Measurements from ENCODE around the gene FN1.

DNA sequence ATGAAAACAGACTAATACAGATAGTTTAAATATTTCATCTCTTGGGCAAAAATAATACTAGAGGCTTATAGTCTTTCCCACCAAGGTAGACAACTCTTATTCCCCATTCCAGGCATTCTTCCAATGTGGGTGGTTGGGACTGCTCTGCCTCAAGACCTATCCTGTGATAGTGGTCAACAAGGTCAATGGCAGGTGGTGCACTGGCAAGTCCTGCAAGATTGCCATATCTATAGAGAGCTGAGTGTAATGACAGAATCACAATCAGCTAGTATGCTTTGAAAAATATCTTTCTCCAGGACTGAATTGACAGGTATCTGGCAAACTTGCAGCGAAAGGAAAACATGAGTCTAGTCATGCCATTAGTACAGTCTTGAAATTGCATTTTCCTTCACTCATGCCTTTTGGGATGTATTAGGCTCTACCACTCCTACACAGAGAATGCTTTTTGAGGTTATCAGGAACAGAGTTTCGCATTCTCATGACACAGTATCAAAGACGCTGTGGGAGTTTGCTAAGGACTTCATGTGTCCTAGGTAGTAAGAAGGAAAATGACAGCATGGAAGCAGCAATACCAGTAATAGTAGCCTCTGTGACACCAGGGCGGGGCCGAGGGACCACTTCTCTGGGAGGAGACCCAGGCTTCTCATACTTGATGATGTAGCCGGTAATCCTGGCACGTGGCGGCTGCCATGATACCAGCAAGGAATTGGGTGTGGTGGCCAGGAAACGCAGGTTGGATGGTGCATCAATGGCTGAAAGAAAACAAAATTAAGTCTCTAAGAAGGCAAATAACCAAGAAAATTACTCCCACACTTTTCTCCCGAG lies 61.0 kb downstream of the FN1 start:
- TF ChIP-seq CTCF (IDR thresholded peaks at IDR 0.05) (no peak), EZH2 (IDR thresholded peaks at IDR 0.05; ENCODE audit: borderline replicate concordance, insufficient read depth, low read depth, low read length, poor library complexity, severe bottlenecking) (no peak)
